Fibroblast of mammary gland (primary cell): ENCODE results near the gene ELF2.
"Not testable (repeated sequence)": the region's sequence is repeated elsewhere in the genome, so short reads cannot be mapped to it uniquely, and the experiment has no call there.

Source experiments
- DNase-seq: peaks from one replicate; pipeline ENCODE4 v3.0.0-alpha.2; 2010; ENCODE audit warnings: low read depth
- H3K4me3 ChIP-seq: 2 replicates; pipeline ENCODE4 v1.5.1; 2011; ENCODE audit warnings: low read depth, mild to moderate bottlenecking, low read length, moderate library complexity; ENCODE audit not compliant: control insufficient read depth
- TF ChIP-seq, protein P1 (sequence below): conservative IDR thresholded peaks from 2 replicates; pipeline ENCODE4 v1.5.1; 2011; ENCODE audit warnings: low read depth, low read length, inconsistent platforms; ENCODE audit not compliant: control insufficient read depth, insufficient read depth

Gene ELF2

DNA sequence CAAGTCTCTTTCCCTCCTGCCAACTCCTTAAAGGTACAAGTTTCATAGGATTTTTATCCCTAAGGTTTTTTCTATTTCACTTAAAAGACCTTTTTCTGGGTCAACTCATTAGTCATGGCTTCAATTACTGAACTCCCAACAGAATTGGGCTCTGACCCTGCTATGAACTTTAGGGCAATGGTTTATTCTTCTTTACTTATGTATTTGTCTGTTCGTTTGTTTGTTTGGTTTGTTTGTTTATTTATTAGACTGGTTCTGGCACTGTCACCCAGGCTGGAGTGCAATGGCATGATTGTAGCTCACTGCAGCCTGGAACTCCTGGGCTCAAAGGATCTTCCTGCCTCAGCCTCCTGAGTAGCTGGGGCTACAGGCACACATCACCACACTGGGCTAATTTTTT lies 167.3 kb downstream of the ELF2 start:
- TF ChIP-seq, protein P1, sequence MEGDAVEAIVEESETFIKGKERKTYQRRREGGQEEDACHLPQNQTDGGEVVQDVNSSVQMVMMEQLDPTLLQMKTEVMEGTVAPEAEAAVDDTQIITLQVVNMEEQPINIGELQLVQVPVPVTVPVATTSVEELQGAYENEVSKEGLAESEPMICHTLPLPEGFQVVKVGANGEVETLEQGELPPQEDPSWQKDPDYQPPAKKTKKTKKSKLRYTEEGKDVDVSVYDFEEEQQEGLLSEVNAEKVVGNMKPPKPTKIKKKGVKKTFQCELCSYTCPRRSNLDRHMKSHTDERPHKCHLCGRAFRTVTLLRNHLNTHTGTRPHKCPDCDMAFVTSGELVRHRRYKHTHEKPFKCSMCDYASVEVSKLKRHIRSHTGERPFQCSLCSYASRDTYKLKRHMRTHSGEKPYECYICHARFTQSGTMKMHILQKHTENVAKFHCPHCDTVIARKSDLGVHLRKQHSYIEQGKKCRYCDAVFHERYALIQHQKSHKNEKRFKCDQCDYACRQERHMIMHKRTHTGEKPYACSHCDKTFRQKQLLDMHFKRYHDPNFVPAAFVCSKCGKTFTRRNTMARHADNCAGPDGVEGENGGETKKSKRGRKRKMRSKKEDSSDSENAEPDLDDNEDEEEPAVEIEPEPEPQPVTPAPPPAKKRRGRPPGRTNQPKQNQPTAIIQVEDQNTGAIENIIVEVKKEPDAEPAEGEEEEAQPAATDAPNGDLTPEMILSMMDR, result no peak
- no peak for DNase-seq
- no peak overlapping the region for H3K4me3 ChIP-seq

DNA sequence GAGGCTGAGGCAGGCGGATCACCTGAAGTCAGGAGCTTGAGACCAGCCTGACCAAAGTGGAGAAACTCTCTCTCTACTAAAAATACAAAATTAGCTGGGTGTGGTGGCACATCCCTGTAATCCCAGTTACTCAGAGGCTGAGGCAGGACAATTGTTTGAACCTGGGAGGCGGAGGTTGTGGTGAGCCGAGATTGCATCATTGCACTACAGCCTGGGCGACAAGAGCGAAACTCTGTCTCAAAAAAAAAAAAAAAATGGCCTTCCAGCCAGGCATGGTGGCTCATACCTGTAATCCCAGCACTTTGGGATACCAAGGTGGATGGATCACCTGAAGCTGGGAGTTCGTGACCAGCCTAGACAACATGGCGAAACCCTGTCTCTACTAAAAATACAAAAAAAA lies 168.7 kb downstream of the ELF2 start:
- DNase-seq, H3K4me3 ChIP-seq: not testable (repeated sequence)

DNA sequence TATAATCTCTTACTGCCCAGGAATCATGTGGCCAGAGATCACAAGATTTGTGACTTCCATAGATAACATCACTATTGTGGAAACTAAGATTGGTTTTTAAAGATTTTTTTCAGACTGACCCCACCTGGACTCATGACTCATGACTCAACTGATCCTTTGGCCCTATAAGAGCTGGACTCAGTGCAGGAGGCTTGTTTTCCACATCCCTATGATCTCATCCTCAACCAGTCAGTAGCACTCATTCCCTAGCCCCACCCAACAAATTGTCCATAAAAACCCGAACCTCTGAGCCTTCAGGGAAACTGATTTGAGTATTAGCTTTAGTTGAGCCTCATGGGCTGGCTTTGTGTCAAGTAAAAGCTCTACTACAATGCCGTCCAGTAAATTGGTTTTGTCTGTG lies 169.4 kb downstream of the ELF2 start:
- H3K4me3 ChIP-seq, result no peak overlapping the region
- TF ChIP-seq, protein P1, result no peak
- peak; percentile 62 for DNase-seq
